Measurements from ENCODE around the gene TPM4.
"Not testable (repeated sequence)": the region's sequence is repeated elsewhere in the genome, so short reads cannot be mapped to it uniquely, and the experiment has no call there.

Gene TPM4

GRCh38 chr19:16076154-16076957, at the start of gene TPM4:
TPM4 (plus strand) TSS chr19:16076495; CDS start chr19:16076566, 71 bp downstream.
- Histone ChIP-seq H3K27me3 (ENCODE audit: control insufficient read depth, insufficient read depth, low read length) (no peaks in the 10 kb centered on the region), H3K9ac (ENCODE audit: low read length) (peak within 1 kb of the TSS; percentile 96), H3K4me1 (ENCODE audit: control insufficient read depth, insufficient read depth, low read length) (peaks cover 42% of the 10 kb centered on the region), H3K36me3 (ENCODE audit: control insufficient read depth, insufficient read depth, low read length) (peaks cover 6% of the 10 kb centered on the region), H3K27ac (ENCODE audit: low read depth, low read length) (peak within 1 kb of the TSS; percentile 99), H3K4me3 (ENCODE audit: low read length) (peak within 1 kb of the TSS; percentile 92)

- H3K27ac ChIP-seq (ENCODE audit: low read depth, low read length) = no peak overlapping the region
- no peaks in the 10 kb centered on the region for H3K36me3 ChIP-seq (ENCODE audit: control insufficient read depth, insufficient read depth, low read length)
- no peaks in the 10 kb centered on the region for H3K4me1 ChIP-seq (ENCODE audit: control insufficient read depth, insufficient read depth, low read length)
- no peaks in the 10 kb centered on the region for H3K27me3 ChIP-seq (ENCODE audit: control insufficient read depth, insufficient read depth, low read length)
- H3K4me3 ChIP-seq (ENCODE audit: low read length) = no peak overlapping the region
- H3K9ac ChIP-seq (ENCODE audit: low read length) = no peak overlapping the region
Observed at GRCh38 chr19:16026756-16027155, 49.5 kb upstream of the TPM4 start.

GRCh38 chr19:16027528-16027927, 48.8 kb upstream of the TPM4 start:
- Histone ChIP-seq H3K36me3 (ENCODE audit: control insufficient read depth, insufficient read depth, low read length) (no peaks in the 10 kb centered on the region), H3K4me3 (ENCODE audit: low read length) (no peak overlapping the region), H3K27ac (ENCODE audit: low read depth, low read length) (no peak overlapping the region), H3K9ac (ENCODE audit: low read length) (no peak overlapping the region), H3K27me3 (ENCODE audit: control insufficient read depth, insufficient read depth, low read length) (no peaks in the 10 kb centered on the region), H3K4me1 (ENCODE audit: control insufficient read depth, insufficient read depth, low read length) (no peaks in the 10 kb centered on the region)

- not testable (repeated sequence) for H3K9ac ChIP-seq (ENCODE audit: low read length); H3K4me3 ChIP-seq (ENCODE audit: low read length); H3K36me3 ChIP-seq (ENCODE audit: control insufficient read depth, insufficient read depth, low read length); H3K4me1 ChIP-seq (ENCODE audit: control insufficient read depth, insufficient read depth, low read length); H3K27me3 ChIP-seq (ENCODE audit: control insufficient read depth, insufficient read depth, low read length); H3K27ac ChIP-seq (ENCODE audit: low read depth, low read length)
Observed at GRCh38 chr19:16030155-16030554, 46.1 kb upstream of the TPM4 start.

- no peaks in the 10 kb centered on the region for H3K27me3 ChIP-seq (ENCODE audit: control insufficient read depth, insufficient read depth, low read length)
- H3K4me3 ChIP-seq (ENCODE audit: low read length) = no peak overlapping the region
- no peaks in the 10 kb centered on the region for H3K4me1 ChIP-seq (ENCODE audit: control insufficient read depth, insufficient read depth, low read length)
- no peaks in the 10 kb centered on the region for H3K36me3 ChIP-seq (ENCODE audit: control insufficient read depth, insufficient read depth, low read length)
- H3K9ac ChIP-seq (ENCODE audit: low read length) = no peak overlapping the region
- H3K27ac ChIP-seq (ENCODE audit: low read depth, low read length) = no peak overlapping the region
Observed at GRCh38 chr19:16030964-16031871, 45.1 kb upstream of the TPM4 start.

GRCh38 chr19:16031872-16032200, 44.5 kb upstream of the TPM4 start:
- no peak overlapping the region for H3K9ac ChIP-seq (ENCODE audit: low read length)
- H3K4me1 ChIP-seq (ENCODE audit: control insufficient read depth, insufficient read depth, low read length) = no peaks in the 10 kb centered on the region
- H3K27ac ChIP-seq (ENCODE audit: low read depth, low read length) = no peak overlapping the region
- no peak overlapping the region for H3K4me3 ChIP-seq (ENCODE audit: low read length)
- H3K36me3 ChIP-seq (ENCODE audit: control insufficient read depth, insufficient read depth, low read length) = no peaks in the 10 kb centered on the region
- no peaks in the 10 kb centered on the region for H3K27me3 ChIP-seq (ENCODE audit: control insufficient read depth, insufficient read depth, low read length)

GRCh38 chr19:16032509-16033135, 43.7 kb upstream of the TPM4 start:
- Histone ChIP-seq H3K4me3 (ENCODE audit: low read length) (no peak overlapping the region), H3K36me3 (ENCODE audit: control insufficient read depth, insufficient read depth, low read length) (no peaks in the 10 kb centered on the region), H3K4me1 (ENCODE audit: control insufficient read depth, insufficient read depth, low read length) (no peaks in the 10 kb centered on the region), H3K27ac (ENCODE audit: low read depth, low read length) (no peak overlapping the region), H3K27me3 (ENCODE audit: control insufficient read depth, insufficient read depth, low read length) (no peaks in the 10 kb centered on the region), H3K9ac (ENCODE audit: low read length) (no peak overlapping the region)

GRCh38 chr19:16033136-16033530, 43.2 kb upstream of the TPM4 start:
- H3K9ac ChIP-seq (ENCODE audit: low read length) = no peak overlapping the region
- H3K4me3 ChIP-seq (ENCODE audit: low read length) = no peak overlapping the region
- H3K4me1 ChIP-seq (ENCODE audit: control insufficient read depth, insufficient read depth, low read length) = no peaks in the 10 kb centered on the region
- H3K27me3 ChIP-seq (ENCODE audit: control insufficient read depth, insufficient read depth, low read length) = no peaks in the 10 kb centered on the region
- no peaks in the 10 kb centered on the region for H3K36me3 ChIP-seq (ENCODE audit: control insufficient read depth, insufficient read depth, low read length)
- H3K27ac ChIP-seq (ENCODE audit: low read depth, low read length) = no peak overlapping the region

- Histone ChIP-seq H3K9ac (ENCODE audit: low read length) (no peak overlapping the region), H3K36me3 (ENCODE audit: control insufficient read depth, insufficient read depth, low read length) (no peaks in the 10 kb centered on the region), H3K27me3 (ENCODE audit: control insufficient read depth, insufficient read depth, low read length) (no peaks in the 10 kb centered on the region), H3K4me1 (ENCODE audit: control insufficient read depth, insufficient read depth, low read length) (no peaks in the 10 kb centered on the region), H3K27ac (ENCODE audit: low read depth, low read length) (no peak overlapping the region), H3K4me3 (ENCODE audit: low read length) (no peak overlapping the region)
Observed at GRCh38 chr19:16033721-16034120, 42.6 kb upstream of the TPM4 start.

GRCh38 chr19:16034180-16034579, 42.1 kb upstream of the TPM4 start:
- Histone ChIP-seq H3K4me3 (ENCODE audit: low read length) (no peak overlapping the region), H3K36me3 (ENCODE audit: control insufficient read depth, insufficient read depth, low read length) (no peaks in the 10 kb centered on the region), H3K27ac (ENCODE audit: low read depth, low read length) (no peak overlapping the region), H3K4me1 (ENCODE audit: control insufficient read depth, insufficient read depth, low read length) (no peaks in the 10 kb centered on the region), H3K9ac (ENCODE audit: low read length) (no peak overlapping the region), H3K27me3 (ENCODE audit: control insufficient read depth, insufficient read depth, low read length) (no peaks in the 10 kb centered on the region)

- H3K9ac ChIP-seq (ENCODE audit: low read length) = no peak overlapping the region
- no peaks in the 10 kb centered on the region for H3K27me3 ChIP-seq (ENCODE audit: control insufficient read depth, insufficient read depth, low read length)
- no peak overlapping the region for H3K4me3 ChIP-seq (ENCODE audit: low read length)
- H3K27ac ChIP-seq (ENCODE audit: low read depth, low read length) = no peak overlapping the region
- H3K36me3 ChIP-seq (ENCODE audit: control insufficient read depth, insufficient read depth, low read length) = no peaks in the 10 kb centered on the region
- no peaks in the 10 kb centered on the region for H3K4me1 ChIP-seq (ENCODE audit: control insufficient read depth, insufficient read depth, low read length)
Observed at GRCh38 chr19:16034958-16035560, 41.2 kb upstream of the TPM4 start.

GRCh38 chr19:16035601-16036297, 40.5 kb upstream of the TPM4 start:
- Histone ChIP-seq H3K27me3 (ENCODE audit: control insufficient read depth, insufficient read depth, low read length) (no peaks in the 10 kb centered on the region), H3K36me3 (ENCODE audit: control insufficient read depth, insufficient read depth, low read length) (no peaks in the 10 kb centered on the region), H3K9ac (ENCODE audit: low read length) (no peak overlapping the region)

More at GRCh38 chr19:16035601-16036297, 40.5 kb upstream of the TPM4 start:
- H3K4me1 ChIP-seq (ENCODE audit: control insufficient read depth, insufficient read depth, low read length) = no peaks in the 10 kb centered on the region
- H3K27ac ChIP-seq (ENCODE audit: low read depth, low read length) = no peak overlapping the region
- H3K4me3 ChIP-seq (ENCODE audit: low read length) = no peak overlapping the region
